Astrocyte of the spinal cord (primary cell): ENCODE results near the gene HECW1.

ENCODE experiments used
- DNase-seq: peaks from one replicate; pipeline ENCODE4 v3.0.0; 2011; ENCODE audit warnings: low read depth, low spot score
- H3K4me3 ChIP-seq: 2 replicates; pipeline ENCODE4 v1.5.1; 2011; ENCODE audit warnings: low read depth, mild to moderate bottlenecking, low read length, moderate library complexity
- in situ Hi-C: cut with HindIII; loops from 2 replicates; pipeline ENCODE4 v1.10.0; 2017; ENCODE audit warnings: low sequenced_read_pairs
- TF ChIP-seq, protein P1 (sequence below): IDR thresholded peaks from 2 replicates; pipeline ENCODE4 v1.5.1; 2012; ENCODE audit warnings: low read depth, mild to moderate bottlenecking, low read length, inconsistent platforms

Gene HECW1

DNA sequence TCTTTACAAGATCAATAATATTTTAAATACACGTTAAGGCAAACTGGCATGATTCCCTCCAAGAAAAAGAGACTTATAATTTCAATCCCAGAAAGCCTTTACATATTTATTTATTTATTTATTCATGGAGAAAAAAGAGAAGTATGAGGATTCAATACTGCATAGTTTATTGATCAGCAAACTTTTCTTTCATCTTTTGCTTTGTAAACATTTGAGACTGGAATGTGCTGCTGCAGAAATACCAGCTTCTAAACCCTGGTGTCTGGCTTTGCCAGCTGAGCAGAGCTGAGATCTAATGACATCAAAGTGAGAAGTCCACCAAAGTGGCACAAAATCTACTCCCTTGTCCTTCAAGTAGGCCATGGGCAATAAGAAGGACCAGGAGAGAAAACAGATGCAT is 376.8 kb downstream of the HECW1 start:
- in situ Hi-C loops: no loop called here
- no peak for DNase-seq
- no peak overlapping the region for H3K4me3 ChIP-seq
- TF ChIP-seq, protein P1, sequence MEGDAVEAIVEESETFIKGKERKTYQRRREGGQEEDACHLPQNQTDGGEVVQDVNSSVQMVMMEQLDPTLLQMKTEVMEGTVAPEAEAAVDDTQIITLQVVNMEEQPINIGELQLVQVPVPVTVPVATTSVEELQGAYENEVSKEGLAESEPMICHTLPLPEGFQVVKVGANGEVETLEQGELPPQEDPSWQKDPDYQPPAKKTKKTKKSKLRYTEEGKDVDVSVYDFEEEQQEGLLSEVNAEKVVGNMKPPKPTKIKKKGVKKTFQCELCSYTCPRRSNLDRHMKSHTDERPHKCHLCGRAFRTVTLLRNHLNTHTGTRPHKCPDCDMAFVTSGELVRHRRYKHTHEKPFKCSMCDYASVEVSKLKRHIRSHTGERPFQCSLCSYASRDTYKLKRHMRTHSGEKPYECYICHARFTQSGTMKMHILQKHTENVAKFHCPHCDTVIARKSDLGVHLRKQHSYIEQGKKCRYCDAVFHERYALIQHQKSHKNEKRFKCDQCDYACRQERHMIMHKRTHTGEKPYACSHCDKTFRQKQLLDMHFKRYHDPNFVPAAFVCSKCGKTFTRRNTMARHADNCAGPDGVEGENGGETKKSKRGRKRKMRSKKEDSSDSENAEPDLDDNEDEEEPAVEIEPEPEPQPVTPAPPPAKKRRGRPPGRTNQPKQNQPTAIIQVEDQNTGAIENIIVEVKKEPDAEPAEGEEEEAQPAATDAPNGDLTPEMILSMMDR: no peak

DNA sequence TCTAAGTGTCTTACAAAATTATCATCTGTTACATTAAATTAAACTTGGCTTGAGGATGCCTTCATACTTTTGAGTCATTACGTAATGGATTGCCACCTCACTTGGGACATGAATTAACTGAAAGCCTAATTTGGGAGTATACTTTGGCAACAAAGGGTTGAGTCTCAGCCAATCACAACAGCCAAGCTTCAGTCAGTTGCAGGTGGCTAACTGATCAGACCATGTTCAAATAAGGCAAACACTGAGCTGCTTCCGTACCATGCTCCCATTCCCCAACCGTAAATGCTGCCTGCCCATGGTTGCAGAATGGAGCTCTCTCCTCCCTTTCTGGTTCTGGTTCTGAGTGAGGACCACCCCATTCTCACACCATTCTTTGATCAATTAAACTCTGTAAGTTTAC is 377.6 kb downstream of the HECW1 start:
- DNase-seq: no peak
- in situ Hi-C loops: no loop called here
- no peak overlapping the region for H3K4me3 ChIP-seq
- TF ChIP-seq, protein P1: no peak

DNA sequence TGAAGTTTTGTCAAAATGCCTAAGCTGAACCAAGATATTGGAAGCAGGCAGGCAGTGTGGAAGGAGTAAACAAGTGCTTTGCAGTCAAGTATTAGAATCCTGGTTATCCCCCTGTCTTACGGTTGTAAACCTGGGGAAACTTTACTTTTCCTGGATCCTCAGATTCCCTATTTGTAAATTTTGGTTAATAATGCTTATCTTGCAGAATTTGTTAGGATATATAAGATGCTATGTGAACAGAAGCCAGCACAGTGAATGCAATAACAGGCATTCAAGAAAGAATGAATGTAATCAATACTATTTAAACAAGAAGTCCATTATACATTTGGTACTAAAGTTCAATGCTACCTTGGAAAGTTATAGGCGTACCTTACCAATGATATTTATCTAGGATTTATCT is 378.7 kb downstream of the HECW1 start:
- DNase-seq: no peak
- TF ChIP-seq, protein P1: no peak
- in situ Hi-C loops: no loop called here
- H3K4me3 ChIP-seq: no peak overlapping the region

DNA sequence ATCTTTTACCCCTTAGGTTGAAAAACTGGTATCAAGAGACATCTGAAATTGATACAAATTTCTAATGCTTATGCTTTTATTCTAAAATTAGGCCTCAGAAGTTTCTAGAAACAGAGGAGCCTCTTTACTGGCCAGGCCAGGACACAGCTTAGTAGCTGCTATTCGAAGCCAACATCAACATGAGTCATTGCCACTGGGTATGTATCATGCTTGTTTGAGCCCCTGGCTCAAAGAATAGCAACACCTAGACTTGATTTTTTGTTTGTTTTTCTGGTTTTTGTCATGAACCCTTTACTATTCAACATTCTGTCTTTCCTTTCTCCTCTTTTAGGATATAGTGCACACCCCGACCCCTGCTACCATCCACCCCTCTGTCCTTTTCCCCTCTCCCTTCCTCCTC is 379.5 kb downstream of the HECW1 start:
- TF ChIP-seq, protein P1: no peak
- no peak overlapping the region for H3K4me3 ChIP-seq
- DNase-seq: peak; percentile 88
- in situ Hi-C loops: no loop called here

DNA sequence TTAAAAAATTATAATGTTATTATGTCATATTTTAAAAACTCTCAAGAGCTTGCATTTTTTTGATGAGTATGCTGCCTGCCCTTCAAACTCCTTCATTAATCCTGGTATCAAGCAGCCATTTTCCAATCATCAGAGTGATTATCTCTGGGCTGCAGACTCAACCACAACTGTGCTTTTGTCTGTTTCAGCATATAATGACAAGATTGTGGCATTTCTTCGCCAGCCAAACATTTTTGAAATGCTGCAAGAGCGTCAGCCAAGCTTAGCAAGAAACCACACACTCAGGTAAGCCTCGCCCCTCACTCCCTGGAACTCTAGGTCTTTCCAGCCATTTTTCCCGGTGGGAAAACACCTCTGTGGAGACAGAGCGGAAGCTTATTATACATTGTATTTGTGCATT is 380.4 kb downstream of the HECW1 start:
- DNase-seq: no peak
- TF ChIP-seq, protein P1: no peak
- no peak overlapping the region for H3K4me3 ChIP-seq
- in situ Hi-C loops: no loop called here

DNA sequence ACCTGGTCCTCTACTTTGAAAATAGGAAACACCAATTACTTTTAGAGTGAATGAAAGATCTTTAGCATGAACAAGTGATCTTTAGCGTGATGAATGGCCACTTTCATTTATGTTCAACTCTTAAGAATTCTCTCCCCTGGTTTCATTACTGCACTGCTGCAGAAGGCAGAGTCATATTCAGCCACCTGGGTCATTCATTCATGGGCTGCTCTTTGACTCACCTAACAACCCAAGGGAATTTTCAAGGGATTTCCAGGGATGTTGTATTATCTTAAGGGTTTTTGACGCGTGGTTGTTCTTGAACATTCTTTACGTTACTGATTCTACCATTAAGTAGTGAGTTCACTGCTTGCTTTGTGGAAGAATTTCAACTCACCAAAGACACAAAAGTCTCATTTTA is 383.1 kb downstream of the HECW1 start:
- H3K4me3 ChIP-seq: no peak overlapping the region
- TF ChIP-seq, protein P1: no peak
- DNase-seq: no peak
- in situ Hi-C loops: no loop called here

DNA sequence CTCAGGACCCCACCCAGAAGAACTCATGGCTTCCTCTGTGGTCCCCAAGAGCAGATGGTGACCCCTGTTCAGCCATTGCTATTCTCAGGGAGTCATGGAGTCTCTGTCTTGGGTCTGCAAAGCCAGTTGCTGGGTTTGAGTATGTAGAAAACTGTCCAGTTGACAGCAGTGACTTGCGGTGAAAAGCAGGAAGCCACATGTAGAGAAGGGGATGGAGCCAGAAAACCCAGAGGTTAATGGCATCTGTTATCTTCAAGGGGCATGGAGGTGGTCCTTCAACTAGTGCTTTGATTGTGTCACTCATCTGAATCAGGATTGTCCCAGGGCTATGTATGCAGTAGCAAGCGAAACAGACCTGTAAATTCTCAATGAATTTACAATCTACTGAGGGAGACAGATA is 384.1 kb downstream of the HECW1 start:
- TF ChIP-seq, protein P1: no peak
- no peak overlapping the region for H3K4me3 ChIP-seq
- in situ Hi-C loops: no loop called here
- DNase-seq: no peak
